GM23338 (cell line): ENCODE results near the gene BTBD9. TPM values are rescaled to one million over a fixed set of nuclear protein-coding genes. Genes with fewer than 3 reads are reported as not detected.

Experiments used
- ATAC-seq: fragments of 200-7000 bp; cut with Tn5 transposase; 3 replicates; pipeline ENCODE4 v1.9.1; 2020
- DNase-seq: peaks from one replicate; pipeline ENCODE4 v3.0.0-alpha.2; 2015; ENCODE audit warnings: low spot score
- H2AFZ ChIP-seq: fragments of 200-600 bp; sonication (generic); 2 replicates; pipeline ENCODE4 v1.8.0; 2016; ENCODE audit warnings: antibody characterized with exemption, mild to moderate bottlenecking, moderate library complexity
- H3F3A ChIP-seq: fragments of 200-600 bp; sonication (generic); replicated peaks from 2 replicates; pipeline ENCODE4 v1.8.0; 2017; ENCODE audit warnings: antibody characterized with exemption, mixed run types, low read depth
- H3K27ac ChIP-seq: fragments of 200-600 bp; sonication (generic); 2 replicates; pipeline ENCODE4 v1.6.1; 2016; ENCODE audit warnings: low read depth
- H3K27me3 ChIP-seq: fragments of 200-600 bp; sonication (generic); 2 replicates; pipeline ENCODE4 v1.8.0; 2016; ENCODE audit warnings: mild to moderate bottlenecking, mixed run types, moderate library complexity; ENCODE audit not compliant: insufficient read depth
- H3K36me3 ChIP-seq: fragments of 200-600 bp; sonication (generic); 2 replicates; pipeline ENCODE4 v1.8.0; 2016; ENCODE audit warnings: mild to moderate bottlenecking; ENCODE audit not compliant: insufficient read depth
- H3K4me1 ChIP-seq: fragments of 200-600 bp; sonication (generic); 2 replicates; pipeline ENCODE4 v1.8.0; 2016; ENCODE audit warnings: mild to moderate bottlenecking, moderate library complexity; ENCODE audit not compliant: insufficient read depth
- H3K4me2 ChIP-seq: fragments of 200-600 bp; sonication (generic); 2 replicates; pipeline ENCODE4 v1.7.1; 2017; ENCODE audit warnings: mixed run types
- H3K4me3 ChIP-seq: fragments of 200-600 bp; sonication (generic); 2 replicates; pipeline ENCODE4 v1.6.1; 2016; ENCODE audit warnings: mixed run types
- H3K79me2 ChIP-seq: fragments of 200-600 bp; sonication (generic); replicated peaks from 2 replicates; pipeline ENCODE4 v1.8.0; 2017; ENCODE audit warnings: mild to moderate bottlenecking; ENCODE audit not compliant: insufficient read depth
- H3K9me2 ChIP-seq: fragments of 200-600 bp; sonication (generic); 2 replicates; pipeline ENCODE4 v1.8.0; 2017; ENCODE audit not compliant: insufficient read depth
- H4K20me1 ChIP-seq: fragments of 200-600 bp; sonication (generic); replicated peaks from 2 replicates; pipeline ENCODE4 v1.8.0; 2017; ENCODE audit warnings: mild to moderate bottlenecking; ENCODE audit not compliant: insufficient read depth
- H3K27ac Mint-ChIP-seq: 2 replicates; pipeline ENCODE4 v1.8.0; 2020; ENCODE audit warnings: inconsistent platforms, mild to moderate bottlenecking, moderate library complexity, mixed read lengths
- H3K27me3 Mint-ChIP-seq: 3 replicates; pipeline ENCODE4 v1.8.0; 2022; ENCODE audit warnings: low read depth, mild to moderate bottlenecking, moderate library complexity, mixed read lengths, inconsistent platforms; ENCODE audit not compliant: insufficient read depth, poor library complexity
- H3K36me3 Mint-ChIP-seq: 3 replicates; pipeline ENCODE4 v1.8.0; 2021; ENCODE audit warnings: low read depth, mild to moderate bottlenecking, inconsistent platforms, moderate library complexity, mixed read lengths
- H3K4me1 Mint-ChIP-seq: 3 replicates; pipeline ENCODE4 v1.8.0; 2020; ENCODE audit warnings: mild to moderate bottlenecking, inconsistent platforms, mixed read lengths
- H3K4me3 Mint-ChIP-seq: 3 replicates; pipeline ENCODE4 v1.8.0; 2021; ENCODE audit warnings: moderate library complexity, mild to moderate bottlenecking, inconsistent platforms, mixed read lengths
- H3K9me3 Mint-ChIP-seq: 3 replicates; pipeline ENCODE4 v1.8.0; 2020; ENCODE audit warnings: moderate library complexity, mild to moderate bottlenecking, inconsistent platforms, mixed read lengths
- CREB1 ChIP-seq: fragments of 250-450 bp; sonication (Bioruptor Pico); IDR thresholded peaks from 2 replicates; pipeline ENCODE4 v1.5.0; 2020; ENCODE audit warnings: low read depth, mild to moderate bottlenecking, moderate library complexity
- EZH2 ChIP-seq: fragments of 200-600 bp; sonication (generic); IDR thresholded peaks from one replicate; pipeline ENCODE4 v1.8.0; 2017; ENCODE audit warnings: antibody characterized with exemption, mild to moderate bottlenecking, low read depth; ENCODE audit not compliant: unreplicated experiment
- EZH2phosphoT487 ChIP-seq: fragments of 200-600 bp; sonication (generic); IDR thresholded peaks from one replicate; pipeline ENCODE4 v1.8.1; 2018; ENCODE audit warnings: antibody characterized with exemption; ENCODE audit not compliant: unreplicated experiment
- JUNB ChIP-seq: IDR thresholded peaks from one replicate; pipeline ENCODE4 v1.6.1; 2016; ENCODE audit warnings: antibody characterized with exemption; ENCODE audit not compliant: unreplicated experiment
- POLR2AphosphoS5 ChIP-seq: IDR thresholded peaks from 2 replicates; pipeline ENCODE4 v1.6.1; 2016; ENCODE audit warnings: antibody characterized with exemption, low read depth
- STAT1 ChIP-seq: IDR thresholded peaks from one replicate; pipeline ENCODE4 v1.6.1; 2016; ENCODE audit warnings: antibody characterized with exemption; ENCODE audit not compliant: unreplicated experiment
- ZNF114 ChIP-seq: fragments of 250-450 bp; sonication (Bioruptor Pico); IDR thresholded peaks from 2 replicates; pipeline ENCODE4 v1.5.0; 2020; ENCODE audit warnings: mild to moderate bottlenecking, moderate library complexity
- ZNF331 ChIP-seq: fragments of 250-450 bp; sonication (Bioruptor Pico); IDR thresholded peaks from 2 replicates; pipeline ENCODE4 v1.5.0; 2020; ENCODE audit warnings: low read depth, mild to moderate bottlenecking, moderate library complexity
- polyA plus RNA-seq: library from polyadenylated mRNA; unstranded; fragments of >200 nt; fragmentation: Nextera tagmentation; extraction: Ambion mirVana; gene quantifications from 2 replicates; pipeline ENCODE4 v1.2.1, GENCODE V29; 2016
- total RNA-seq: library from RNA; depleted of rRNA; stranded (reverse); fragments of >200 nt; shearing (Covaris generic); gene quantifications from 2 replicates; pipeline ENCODE4 v1.2.3, GENCODE V29; 2014
- TF ChIP-seq, protein P1 (sequence below): fragments of 250-450 bp; sonication (Bioruptor Pico); IDR thresholded peaks from 2 replicates; pipeline ENCODE4 v1.5.0; 2020; ENCODE audit warnings: mild to moderate bottlenecking, moderate library complexity
- TF ChIP-seq, protein P2 (sequence below), 2 experiments: fragments of 200-600 bp in 1 of 2; sonication (generic) in 1 of 2; conservative IDR thresholded peaks; 2 replicates each; pipeline versions ENCODE4 v1.5.1 to v1.6.1; 2016 to 2017; ENCODE audit warnings: antibody characterized with exemption in 2 of 2, low read depth in 2 of 2, mild to moderate bottlenecking in 2 of 2, moderate library complexity in 1 of 2
- TF ChIP-seq, protein P3 (sequence below): IDR thresholded peaks from one replicate; pipeline ENCODE4 v1.6.1; 2018; ENCODE audit warnings: antibody characterized with exemption; ENCODE audit not compliant: unreplicated experiment
- TF ChIP-seq, protein P4 (sequence below): IDR thresholded peaks from 2 replicates; pipeline ENCODE4 v1.6.1; 2016; ENCODE audit warnings: antibody characterized with exemption

The BTBD9 gene
- total and polyA plus RNA-seq, 2 experiments from 2014 or later, result 4.2 to 5.3 TPM

DNA sequence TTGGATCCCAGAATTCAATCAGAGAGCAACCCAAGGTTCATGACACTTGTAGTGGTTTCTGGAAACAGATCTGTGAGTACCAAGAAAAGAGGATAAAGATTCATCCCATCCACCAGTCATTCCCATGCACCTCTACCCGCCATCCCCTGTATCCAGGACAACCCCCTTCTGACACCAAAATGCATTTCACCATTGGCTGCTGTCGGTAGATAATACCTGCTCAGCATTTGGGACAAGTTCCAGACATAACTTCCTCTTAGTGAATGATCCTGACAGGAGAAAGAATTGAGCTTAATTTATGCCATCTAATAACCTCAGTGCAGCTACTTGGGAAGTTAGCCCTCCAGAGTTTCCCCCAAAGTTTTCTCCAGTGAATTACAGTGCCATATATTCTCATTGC, 491.1 kb downstream of the BTBD9 start:
- Histone ChIP-seq H3K27ac (no peak overlapping the region), H3K79me2 (peaks cover 10% of the 10 kb centered on the region; the same call in 1 of the 2 replicates), H3K4me2 (no peak overlapping the region), H2AFZ (no peak overlapping the region), H3K36me3 (no peaks in the 10 kb centered on the region), H3K4me3 (no peak overlapping the region), H3F3A (no peaks in the 10 kb centered on the region), H3K4me1 (peaks cover 26% of the 10 kb centered on the region), H4K20me1 (0 out of 2 replicates have a peak, but pooled peaks cover 3% of the 10 kb centered on the region), H3K27me3 (no peaks in the 10 kb centered on the region), H3K9me2 (no peaks in the 10 kb centered on the region)
- Mint-ChIP-seq H3K4me1 (peaks cover 55% of the 10 kb centered on the region), H3K27ac (no peak overlapping the region), H3K36me3 (no peaks in the 10 kb centered on the region), H3K9me3 (no peaks in the 10 kb centered on the region), H3K27me3 (peaks cover 6% of the 10 kb centered on the region), H3K4me3 (no peak overlapping the region)
- no peak for ATAC-seq
- no peak for TF ChIP-seq JUNB
- TF ChIP-seq EZH2, result no peak
- no peak for TF ChIP-seq CREB1
- TF ChIP-seq EZH2phosphoT487, result no peak
- TF ChIP-seq, protein P1, sequence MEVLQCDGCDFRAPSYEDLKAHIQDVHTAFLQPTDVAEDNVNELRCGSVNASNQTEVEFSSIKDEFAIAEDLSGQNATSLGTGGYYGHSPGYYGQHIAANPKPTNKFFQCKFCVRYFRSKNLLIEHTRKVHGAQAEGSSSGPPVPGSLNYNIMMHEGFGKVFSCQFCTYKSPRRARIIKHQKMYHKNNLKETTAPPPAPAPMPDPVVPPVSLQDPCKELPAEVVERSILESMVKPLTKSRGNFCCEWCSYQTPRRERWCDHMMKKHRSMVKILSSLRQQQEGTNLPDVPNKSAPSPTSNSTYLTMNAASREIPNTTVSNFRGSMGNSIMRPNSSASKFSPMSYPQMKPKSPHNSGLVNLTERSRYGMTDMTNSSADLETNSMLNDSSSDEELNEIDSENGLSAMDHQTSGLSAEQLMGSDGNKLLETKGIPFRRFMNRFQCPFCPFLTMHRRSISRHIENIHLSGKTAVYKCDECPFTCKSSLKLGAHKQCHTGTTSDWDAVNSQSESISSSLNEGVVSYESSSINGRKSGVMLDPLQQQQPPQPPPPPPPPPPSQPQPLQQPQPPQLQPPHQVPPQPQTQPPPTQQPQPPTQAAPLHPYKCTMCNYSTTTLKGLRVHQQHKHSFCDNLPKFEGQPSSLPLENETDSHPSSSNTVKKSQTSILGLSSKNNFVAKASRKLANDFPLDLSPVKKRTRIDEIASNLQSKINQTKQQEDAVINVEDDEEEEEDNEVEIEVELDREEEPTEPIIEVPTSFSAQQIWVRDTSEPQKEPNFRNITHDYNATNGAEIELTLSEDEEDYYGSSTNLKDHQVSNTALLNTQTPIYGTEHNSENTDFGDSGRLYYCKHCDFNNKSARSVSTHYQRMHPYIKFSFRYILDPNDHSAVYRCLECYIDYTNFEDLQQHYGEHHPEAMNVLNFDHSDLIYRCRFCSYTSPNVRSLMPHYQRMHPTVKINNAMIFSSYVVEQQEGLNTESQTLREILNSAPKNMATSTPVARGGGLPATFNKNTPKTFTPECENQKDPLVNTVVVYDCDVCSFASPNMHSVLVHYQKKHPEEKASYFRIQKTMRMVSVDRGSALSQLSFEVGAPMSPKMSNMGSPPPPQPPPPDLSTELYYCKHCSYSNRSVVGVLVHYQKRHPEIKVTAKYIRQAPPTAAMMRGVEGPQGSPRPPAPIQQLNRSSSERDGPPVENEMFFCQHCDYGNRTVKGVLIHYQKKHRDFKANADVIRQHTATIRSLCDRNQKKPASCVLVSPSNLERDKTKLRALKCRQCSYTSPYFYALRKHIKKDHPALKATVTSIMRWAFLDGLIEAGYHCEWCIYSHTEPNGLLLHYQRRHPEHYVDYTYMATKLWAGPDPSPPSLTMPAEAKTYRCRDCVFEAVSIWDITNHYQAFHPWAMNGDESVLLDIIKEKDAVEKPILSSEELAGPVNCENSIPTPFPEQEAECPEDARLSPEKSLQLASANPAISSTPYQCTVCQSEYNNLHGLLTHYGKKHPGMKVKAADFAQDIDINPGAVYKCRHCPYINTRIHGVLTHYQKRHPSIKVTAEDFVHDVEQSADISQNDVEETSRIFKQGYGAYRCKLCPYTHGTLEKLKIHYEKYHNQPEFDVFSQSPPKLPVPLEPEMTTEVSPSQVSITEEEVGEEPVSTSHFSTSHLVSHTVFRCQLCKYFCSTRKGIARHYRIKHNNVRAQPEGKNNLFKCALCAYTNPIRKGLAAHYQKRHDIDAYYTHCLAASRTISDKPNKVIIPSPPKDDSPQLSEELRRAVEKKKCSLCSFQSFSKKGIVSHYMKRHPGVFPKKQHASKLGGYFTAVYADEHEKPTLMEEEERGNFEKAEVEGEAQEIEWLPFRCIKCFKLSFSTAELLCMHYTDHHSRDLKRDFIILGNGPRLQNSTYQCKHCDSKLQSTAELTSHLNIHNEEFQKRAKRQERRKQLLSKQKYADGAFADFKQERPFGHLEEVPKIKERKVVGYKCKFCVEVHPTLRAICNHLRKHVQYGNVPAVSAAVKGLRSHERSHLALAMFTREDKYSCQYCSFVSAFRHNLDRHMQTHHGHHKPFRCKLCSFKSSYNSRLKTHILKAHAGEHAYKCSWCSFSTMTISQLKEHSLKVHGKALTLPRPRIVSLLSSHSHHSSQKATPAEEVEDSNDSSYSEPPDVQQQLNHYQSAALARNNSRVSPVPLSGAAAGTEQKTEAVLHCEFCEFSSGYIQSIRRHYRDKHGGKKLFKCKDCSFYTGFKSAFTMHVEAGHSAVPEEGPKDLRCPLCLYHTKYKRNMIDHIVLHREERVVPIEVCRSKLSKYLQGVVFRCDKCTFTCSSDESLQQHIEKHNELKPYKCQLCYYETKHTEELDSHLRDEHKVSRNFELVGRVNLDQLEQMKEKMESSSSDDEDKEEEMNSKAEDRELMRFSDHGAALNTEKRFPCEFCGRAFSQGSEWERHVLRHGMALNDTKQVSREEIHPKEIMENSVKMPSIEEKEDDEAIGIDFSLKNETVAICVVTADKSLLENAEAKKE, result no peak
- TF ChIP-seq, protein P2, sequence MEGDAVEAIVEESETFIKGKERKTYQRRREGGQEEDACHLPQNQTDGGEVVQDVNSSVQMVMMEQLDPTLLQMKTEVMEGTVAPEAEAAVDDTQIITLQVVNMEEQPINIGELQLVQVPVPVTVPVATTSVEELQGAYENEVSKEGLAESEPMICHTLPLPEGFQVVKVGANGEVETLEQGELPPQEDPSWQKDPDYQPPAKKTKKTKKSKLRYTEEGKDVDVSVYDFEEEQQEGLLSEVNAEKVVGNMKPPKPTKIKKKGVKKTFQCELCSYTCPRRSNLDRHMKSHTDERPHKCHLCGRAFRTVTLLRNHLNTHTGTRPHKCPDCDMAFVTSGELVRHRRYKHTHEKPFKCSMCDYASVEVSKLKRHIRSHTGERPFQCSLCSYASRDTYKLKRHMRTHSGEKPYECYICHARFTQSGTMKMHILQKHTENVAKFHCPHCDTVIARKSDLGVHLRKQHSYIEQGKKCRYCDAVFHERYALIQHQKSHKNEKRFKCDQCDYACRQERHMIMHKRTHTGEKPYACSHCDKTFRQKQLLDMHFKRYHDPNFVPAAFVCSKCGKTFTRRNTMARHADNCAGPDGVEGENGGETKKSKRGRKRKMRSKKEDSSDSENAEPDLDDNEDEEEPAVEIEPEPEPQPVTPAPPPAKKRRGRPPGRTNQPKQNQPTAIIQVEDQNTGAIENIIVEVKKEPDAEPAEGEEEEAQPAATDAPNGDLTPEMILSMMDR (conservative IDR thresholded peaks at IDR 0.05; ENCODE audit: low read depth in 2 of 2), result no peak
- no peak for TF ChIP-seq STAT1
- TF ChIP-seq ZNF331 (CRISPR knock-in tag), result no peak
- TF ChIP-seq ZNF114, result no peak
- TF ChIP-seq, protein P3, sequence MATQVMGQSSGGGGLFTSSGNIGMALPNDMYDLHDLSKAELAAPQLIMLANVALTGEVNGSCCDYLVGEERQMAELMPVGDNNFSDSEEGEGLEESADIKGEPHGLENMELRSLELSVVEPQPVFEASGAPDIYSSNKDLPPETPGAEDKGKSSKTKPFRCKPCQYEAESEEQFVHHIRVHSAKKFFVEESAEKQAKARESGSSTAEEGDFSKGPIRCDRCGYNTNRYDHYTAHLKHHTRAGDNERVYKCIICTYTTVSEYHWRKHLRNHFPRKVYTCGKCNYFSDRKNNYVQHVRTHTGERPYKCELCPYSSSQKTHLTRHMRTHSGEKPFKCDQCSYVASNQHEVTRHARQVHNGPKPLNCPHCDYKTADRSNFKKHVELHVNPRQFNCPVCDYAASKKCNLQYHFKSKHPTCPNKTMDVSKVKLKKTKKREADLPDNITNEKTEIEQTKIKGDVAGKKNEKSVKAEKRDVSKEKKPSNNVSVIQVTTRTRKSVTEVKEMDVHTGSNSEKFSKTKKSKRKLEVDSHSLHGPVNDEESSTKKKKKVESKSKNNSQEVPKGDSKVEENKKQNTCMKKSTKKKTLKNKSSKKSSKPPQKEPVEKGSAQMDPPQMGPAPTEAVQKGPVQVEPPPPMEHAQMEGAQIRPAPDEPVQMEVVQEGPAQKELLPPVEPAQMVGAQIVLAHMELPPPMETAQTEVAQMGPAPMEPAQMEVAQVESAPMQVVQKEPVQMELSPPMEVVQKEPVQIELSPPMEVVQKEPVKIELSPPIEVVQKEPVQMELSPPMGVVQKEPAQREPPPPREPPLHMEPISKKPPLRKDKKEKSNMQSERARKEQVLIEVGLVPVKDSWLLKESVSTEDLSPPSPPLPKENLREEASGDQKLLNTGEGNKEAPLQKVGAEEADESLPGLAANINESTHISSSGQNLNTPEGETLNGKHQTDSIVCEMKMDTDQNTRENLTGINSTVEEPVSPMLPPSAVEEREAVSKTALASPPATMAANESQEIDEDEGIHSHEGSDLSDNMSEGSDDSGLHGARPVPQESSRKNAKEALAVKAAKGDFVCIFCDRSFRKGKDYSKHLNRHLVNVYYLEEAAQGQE, result no peak
- TF ChIP-seq, protein P4, sequence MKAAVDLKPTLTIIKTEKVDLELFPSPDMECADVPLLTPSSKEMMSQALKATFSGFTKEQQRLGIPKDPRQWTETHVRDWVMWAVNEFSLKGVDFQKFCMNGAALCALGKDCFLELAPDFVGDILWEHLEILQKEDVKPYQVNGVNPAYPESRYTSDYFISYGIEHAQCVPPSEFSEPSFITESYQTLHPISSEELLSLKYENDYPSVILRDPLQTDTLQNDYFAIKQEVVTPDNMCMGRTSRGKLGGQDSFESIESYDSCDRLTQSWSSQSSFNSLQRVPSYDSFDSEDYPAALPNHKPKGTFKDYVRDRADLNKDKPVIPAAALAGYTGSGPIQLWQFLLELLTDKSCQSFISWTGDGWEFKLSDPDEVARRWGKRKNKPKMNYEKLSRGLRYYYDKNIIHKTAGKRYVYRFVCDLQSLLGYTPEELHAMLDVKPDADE, result no peak
- TF ChIP-seq POLR2AphosphoS5, result no peak
- no peak for DNase-seq
